Measurements from ENCODE around the gene APOE. TPM values are rescaled to one million over a fixed set of nuclear protein-coding genes. Genes with fewer than 3 reads are reported as not detected.

The APOE gene
- total and polyA plus RNA-seq, 2 of the 13 experiments (the other 11 are each of a cell fraction or from before 2014, with no cell fraction given): 1,328 to 1,470 TPM

DNA sequence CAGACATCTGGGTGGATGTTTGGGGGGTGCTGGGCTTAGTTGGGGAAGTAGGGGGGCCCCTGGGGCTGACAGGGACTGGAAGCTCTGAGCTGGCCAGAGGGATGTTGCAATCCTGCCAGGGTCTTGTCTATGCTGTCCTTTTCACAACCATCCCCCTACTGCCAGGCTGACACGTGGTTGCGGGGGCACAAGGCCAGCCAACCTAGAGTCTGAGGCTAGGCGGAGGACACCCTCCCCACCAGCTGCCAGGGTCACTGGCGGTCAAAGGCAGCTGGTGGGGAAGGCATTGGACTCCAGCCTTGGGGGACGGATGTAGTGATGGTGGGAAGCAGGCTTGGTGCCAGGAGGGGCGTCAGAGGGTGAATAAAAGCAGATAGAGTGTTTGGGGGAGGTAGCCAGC is 7.3 kb downstream of the APOE start (continued):
- TF ChIP-seq, protein P1, sequence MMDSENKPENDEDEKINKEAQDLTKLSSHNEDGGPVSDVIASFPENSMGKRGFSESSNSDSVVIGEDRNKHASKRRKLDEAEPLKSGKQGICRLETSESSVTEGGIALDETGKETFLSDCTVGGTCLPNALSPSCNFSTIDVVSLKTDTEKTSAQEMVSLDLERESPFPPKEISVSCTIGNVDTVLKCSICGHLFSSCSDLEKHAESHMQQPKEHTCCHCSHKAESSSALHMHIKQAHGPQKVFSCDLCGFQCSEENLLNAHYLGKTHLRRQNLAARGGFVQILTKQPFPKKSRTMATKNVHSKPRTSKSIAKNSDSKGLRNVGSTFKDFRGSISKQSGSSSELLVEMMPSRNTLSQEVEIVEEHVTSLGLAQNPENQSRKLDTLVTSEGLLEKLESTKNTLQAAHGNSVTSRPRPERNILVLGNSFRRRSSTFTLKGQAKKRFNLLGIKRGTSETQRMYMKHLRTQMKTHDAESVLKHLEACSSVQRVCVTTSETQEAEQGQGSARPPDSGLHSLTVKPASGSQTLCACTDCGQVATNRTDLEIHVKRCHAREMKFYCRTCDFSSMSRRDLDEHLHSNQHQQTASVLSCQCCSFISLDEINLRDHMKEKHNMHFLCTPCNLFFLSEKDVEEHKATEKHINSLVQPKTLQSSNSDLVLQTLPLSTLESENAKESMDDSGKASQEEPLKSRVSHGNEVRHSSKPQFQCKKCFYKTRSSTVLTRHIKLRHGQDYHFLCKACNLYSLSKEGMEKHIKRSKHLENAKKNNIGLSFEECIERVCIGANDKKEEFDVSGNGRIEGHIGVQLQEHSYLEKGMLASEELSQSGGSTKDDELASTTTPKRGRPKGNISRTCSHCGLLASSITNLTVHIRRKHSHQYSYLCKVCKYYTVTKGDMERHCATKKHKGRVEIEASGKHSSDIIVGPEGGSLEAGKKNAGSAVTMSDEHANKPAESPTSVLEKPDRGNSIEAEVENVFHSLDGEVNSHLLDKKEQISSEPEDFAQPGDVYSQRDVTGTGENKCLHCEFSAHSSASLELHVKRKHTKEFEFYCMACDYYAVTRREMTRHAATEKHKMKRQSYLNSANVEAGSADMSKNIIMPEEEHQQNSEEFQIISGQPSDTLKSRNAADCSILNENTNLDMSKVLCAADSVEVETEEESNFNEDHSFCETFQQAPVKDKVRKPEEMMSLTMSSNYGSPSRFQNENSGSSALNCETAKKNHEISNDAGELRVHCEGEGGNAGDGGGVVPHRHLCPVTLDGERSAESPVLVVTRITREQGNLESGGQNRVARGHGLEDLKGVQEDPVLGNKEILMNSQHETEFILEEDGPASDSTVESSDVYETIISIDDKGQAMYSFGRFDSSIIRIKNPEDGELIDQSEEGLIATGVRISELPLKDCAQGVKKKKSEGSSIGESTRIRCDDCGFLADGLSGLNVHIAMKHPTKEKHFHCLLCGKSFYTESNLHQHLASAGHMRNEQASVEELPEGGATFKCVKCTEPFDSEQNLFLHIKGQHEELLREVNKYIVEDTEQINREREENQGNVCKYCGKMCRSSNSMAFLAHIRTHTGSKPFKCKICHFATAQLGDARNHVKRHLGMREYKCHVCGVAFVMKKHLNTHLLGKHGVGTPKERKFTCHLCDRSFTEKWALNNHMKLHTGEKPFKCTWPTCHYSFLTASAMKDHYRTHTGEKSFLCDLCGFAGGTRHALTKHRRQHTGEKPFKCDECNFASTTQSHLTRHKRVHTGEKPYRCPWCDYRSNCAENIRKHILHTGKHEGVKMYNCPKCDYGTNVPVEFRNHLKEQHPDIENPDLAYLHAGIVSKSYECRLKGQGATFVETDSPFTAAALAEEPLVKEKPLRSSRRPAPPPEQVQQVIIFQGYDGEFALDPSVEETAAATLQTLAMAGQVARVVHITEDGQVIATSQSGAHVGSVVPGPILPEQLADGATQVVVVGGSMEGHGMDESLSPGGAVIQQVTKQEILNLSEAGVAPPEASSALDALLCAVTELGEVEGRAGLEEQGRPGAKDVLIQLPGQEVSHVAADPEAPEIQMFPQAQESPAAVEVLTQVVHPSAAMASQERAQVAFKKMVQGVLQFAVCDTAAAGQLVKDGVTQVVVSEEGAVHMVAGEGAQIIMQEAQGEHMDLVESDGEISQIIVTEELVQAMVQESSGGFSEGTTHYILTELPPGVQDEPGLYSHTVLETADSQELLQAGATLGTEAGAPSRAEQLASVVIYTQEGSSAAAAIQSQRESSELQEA (CRISPR knock-in tag; IDR thresholded peaks at IDR 0.05; ENCODE audit: not compliant biosample characterization): no peak
- TF ChIP-seq PAWR (CRISPR knock-in tag; IDR thresholded peaks at IDR 0.05; ENCODE audit: borderline replicate concordance) (no peak), ZNF768 (CRISPR knock-in tag; IDR thresholded peaks at IDR 0.05) (no peak), YY1 (IDR thresholded peaks at IDR 0.05; ENCODE audit: insufficient read depth, insufficient replicate concordance, low read depth, low read length) (no peak), ZNF780A (CRISPR knock-in tag; IDR thresholded peaks at IDR 0.05) (0 out of 2 replicates have a peak, but pooled peaks have one; percentile 57), ZNF567 (CRISPR knock-in tag; IDR thresholded peaks at IDR 0.05; ENCODE audit: borderline replicate concordance) (no peak), SNAPC2 (CRISPR knock-in tag; IDR thresholded peaks at IDR 0.05) (no peak), NRL (CRISPR knock-in tag; IDR thresholded peaks at IDR 0.05; ENCODE audit: borderline replicate concordance) (no peak), ZNF432 (CRISPR knock-in tag; IDR thresholded peaks at IDR 0.05; ENCODE audit: borderline replicate concordance) (no peak), ERF (CRISPR knock-in tag; IDR thresholded peaks at IDR 0.05) (peak; percentile 81; the same call in 1 of the 2 replicates), KMT2B (CRISPR knock-in tag; IDR thresholded peaks at IDR 0.05) (0 out of 2 replicates have a peak, but pooled peaks have one; percentile 32), RFX3 (CRISPR knock-in tag; IDR thresholded peaks at IDR 0.05) (no peak), ZNF747 (CRISPR knock-in tag; IDR thresholded peaks at IDR 0.05; ENCODE audit: borderline replicate concordance) (no peak), ZNF850 (CRISPR knock-in tag; conservative IDR thresholded peaks at IDR 0.05) (no peak)
- TF ChIP-seq, protein P2, sequence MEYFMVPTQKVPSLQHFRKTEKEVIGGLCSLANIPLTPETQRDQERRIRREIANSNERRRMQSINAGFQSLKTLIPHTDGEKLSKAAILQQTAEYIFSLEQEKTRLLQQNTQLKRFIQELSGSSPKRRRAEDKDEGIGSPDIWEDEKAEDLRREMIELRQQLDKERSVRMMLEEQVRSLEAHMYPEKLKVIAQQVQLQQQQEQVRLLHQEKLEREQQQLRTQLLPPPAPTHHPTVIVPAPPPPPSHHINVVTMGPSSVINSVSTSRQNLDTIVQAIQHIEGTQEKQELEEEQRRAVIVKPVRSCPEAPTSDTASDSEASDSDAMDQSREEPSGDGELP (IDR thresholded peaks at IDR 0.05; ENCODE audit: borderline replicate concordance, low read depth): peak; percentile 92
- TF ChIP-seq, protein P3, sequence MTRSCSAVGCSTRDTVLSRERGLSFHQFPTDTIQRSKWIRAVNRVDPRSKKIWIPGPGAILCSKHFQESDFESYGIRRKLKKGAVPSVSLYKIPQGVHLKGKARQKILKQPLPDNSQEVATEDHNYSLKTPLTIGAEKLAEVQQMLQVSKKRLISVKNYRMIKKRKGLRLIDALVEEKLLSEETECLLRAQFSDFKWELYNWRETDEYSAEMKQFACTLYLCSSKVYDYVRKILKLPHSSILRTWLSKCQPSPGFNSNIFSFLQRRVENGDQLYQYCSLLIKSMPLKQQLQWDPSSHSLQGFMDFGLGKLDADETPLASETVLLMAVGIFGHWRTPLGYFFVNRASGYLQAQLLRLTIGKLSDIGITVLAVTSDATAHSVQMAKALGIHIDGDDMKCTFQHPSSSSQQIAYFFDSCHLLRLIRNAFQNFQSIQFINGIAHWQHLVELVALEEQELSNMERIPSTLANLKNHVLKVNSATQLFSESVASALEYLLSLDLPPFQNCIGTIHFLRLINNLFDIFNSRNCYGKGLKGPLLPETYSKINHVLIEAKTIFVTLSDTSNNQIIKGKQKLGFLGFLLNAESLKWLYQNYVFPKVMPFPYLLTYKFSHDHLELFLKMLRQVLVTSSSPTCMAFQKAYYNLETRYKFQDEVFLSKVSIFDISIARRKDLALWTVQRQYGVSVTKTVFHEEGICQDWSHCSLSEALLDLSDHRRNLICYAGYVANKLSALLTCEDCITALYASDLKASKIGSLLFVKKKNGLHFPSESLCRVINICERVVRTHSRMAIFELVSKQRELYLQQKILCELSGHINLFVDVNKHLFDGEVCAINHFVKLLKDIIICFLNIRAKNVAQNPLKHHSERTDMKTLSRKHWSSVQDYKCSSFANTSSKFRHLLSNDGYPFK (CRISPR knock-in tag; IDR thresholded peaks at IDR 0.05; ENCODE audit: borderline replicate concordance): no peak

Measured in HepG2 (cell line).